DMS153 (cell line): ENCODE data around the gene CYP26A1.

Source experiments
- DNase-seq: peaks from one replicate; lab custom pipeline; 2025; lab: John Stamatoyannopoulos, UW

Gene CYP26A1

GRCh38 chr10:93123766-93124165 is 50.1 kb downstream of the CYP26A1 start:
- no peak for DNase-seq

GRCh38 chr10:93124580-93125318 is 51.1 kb downstream of the CYP26A1 start:
- no peak for DNase-seq

- DNase-seq, result no peak
Observed at GRCh38 chr10:93125966-93126365, 52.3 kb downstream of the CYP26A1 start.

DNA sequence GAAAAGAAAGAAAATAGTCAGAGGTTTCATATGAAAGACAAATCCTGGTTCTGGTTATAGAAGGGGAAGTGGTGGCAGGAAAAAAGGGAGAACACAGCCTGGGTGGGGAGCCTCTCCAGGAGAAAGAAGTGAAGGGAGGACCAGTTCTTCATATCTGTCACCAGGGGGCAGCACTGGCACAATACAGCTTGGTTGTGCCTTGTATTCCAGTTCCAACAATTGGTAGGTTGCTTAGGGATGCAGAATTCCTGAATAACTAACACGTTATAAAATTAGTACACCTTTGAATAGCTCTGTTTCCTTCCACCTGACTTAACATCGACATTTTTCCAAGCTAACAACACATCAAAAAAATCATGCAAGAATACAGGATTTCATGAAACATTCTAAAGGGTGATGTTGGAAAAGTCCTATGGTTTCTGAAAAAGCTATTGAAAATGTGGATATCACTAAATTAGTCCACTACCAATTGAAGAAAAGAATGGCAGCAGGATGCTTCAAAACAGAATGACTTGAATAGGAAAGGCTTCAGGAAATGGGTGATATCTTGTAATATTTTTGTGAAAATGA is 52.9 kb downstream of the CYP26A1 start:
- DNase-seq, result no peak
